CD4-positive, alpha-beta T cell (primary cell): ENCODE measurements around the gene PSMF1. TPM values are rescaled to one million over a fixed set of nuclear protein-coding genes. Genes with fewer than 3 reads are reported as not detected.

ENCODE experiments used
- ATAC-seq: fragments of 200-7000 bp; cut with Tn5 transposase; one replicate; pipeline ENCODE4 v1.10.0; 2022; ENCODE audit warnings: mild to moderate bottlenecking; ENCODE audit not compliant: poor library complexity
- CTCF ChIA-PET: fragments of 350-600 bp; sonication (Branson Sonifier 250); formaldehyde crosslinking; loops from one replicate; lab custom pipeline; 2021; ENCODE audit warnings: antibody characterized with exemption, inconsistent platforms; lab: Charles Lee
- POLR2A ChIA-PET: fragments of 350-600 bp; sonication (Branson Sonifier 250); formaldehyde crosslinking; loops from one replicate; lab custom pipeline; 2021; ENCODE audit warnings: antibody characterized with exemption, inconsistent platforms; lab: Charles Lee
- DNase-seq, 14 experiments: peaks; one replicate each; pipeline ENCODE4 v3.0.0-alpha.2; 2013 to 2020; ENCODE audit warnings: mixed read lengths in 2 of 14
- H3K27ac ChIP-seq, 2 donors: one replicate each; pipeline versions ENCODE4 v1.5.1 to v1.7.0; 2013; ENCODE audit warnings: low read length in 2 of 2, low read depth in 1 of 2, mild to moderate bottlenecking in 1 of 2
- H3K27me3 ChIP-seq, 2 experiments: 1 replicate in 1 of 2; 2 replicates in 1 of 2; pipeline versions ENCODE4 v1.6.1 to v1.7.0; 2013; ENCODE audit warnings: low read length in 2 of 2, control low read depth in 1 of 2, mild to moderate bottlenecking in 1 of 2, moderate library complexity in 1 of 2; ENCODE audit not compliant: insufficient read depth in 2 of 2, control insufficient read depth in 1 of 2
- H3K36me3 ChIP-seq: one replicate; pipeline ENCODE4 v1.6.1; 2013; ENCODE audit warnings: low read length, control low read depth; ENCODE audit not compliant: insufficient read depth
- H3K4me1 ChIP-seq: one replicate; pipeline ENCODE4 v1.6.1; 2013; ENCODE audit warnings: low read length, control low read depth; ENCODE audit not compliant: insufficient read depth
- H3K4me3 ChIP-seq: one replicate; pipeline ENCODE4 v1.5.1; 2013; ENCODE audit warnings: mild to moderate bottlenecking, low read length, moderate library complexity
- H3K9me3 ChIP-seq, 2 experiments: 1 replicate in 1 of 2; 2 replicates in 1 of 2; pipeline versions ENCODE4 v1.6.1 to v1.7.0; 2013; ENCODE audit warnings: low read length in 2 of 2, mild to moderate bottlenecking in 2 of 2, control low read depth in 1 of 2, moderate library complexity in 1 of 2; ENCODE audit not compliant: control insufficient read depth in 1 of 2, insufficient read depth in 1 of 2
- H3K27ac Mint-ChIP-seq: one replicate; pipeline ENCODE4 v1.8.0; 2020; ENCODE audit warnings: mixed read lengths
- H3K27me3 Mint-ChIP-seq: one replicate; pipeline ENCODE4 v1.8.0; 2021; ENCODE audit warnings: mixed read lengths
- H3K36me3 Mint-ChIP-seq: one replicate; pipeline ENCODE4 v1.8.0; 2021; ENCODE audit warnings: low read depth, mixed read lengths
- H3K4me1 Mint-ChIP-seq: one replicate; pipeline ENCODE4 v1.8.0; 2021; ENCODE audit warnings: low read depth, mixed read lengths
- H3K4me3 Mint-ChIP-seq: one replicate; pipeline ENCODE4 v1.8.0; 2020; ENCODE audit warnings: mild to moderate bottlenecking, mixed read lengths
- H3K9me3 Mint-ChIP-seq: one replicate; pipeline ENCODE4 v1.8.0; 2020; ENCODE audit warnings: mixed read lengths
- intact Hi-C, 2 experiments: fragments of 100-400 bp; cut with DNase I in 1 of 2; cut with micrococcal nuclease in 1 of 2; formaldehyde crosslinking; loops; one replicate each; pipeline versions ENCODE4 v1.15.1 to v1.9.0; 2023 to 2025; cut with DNase I, micrococcal nuclease
- total RNA-seq, 174 experiments: library from RNA in 2 of 174; stranded (reverse) in 2 of 174; gene quantifications; one replicate each; pipeline ENCODE4 v1.2.3 and lab custom pipeline; 2021 to 2026
- TF ChIP-seq, protein P1 (sequence below): fragments of 200-600 bp; IDR thresholded peaks from one replicate; pipeline ENCODE4 v1.8.0; 2022; ENCODE audit warnings: antibody characterized with exemption, mild to moderate bottlenecking

The PSMF1 gene
- total RNA-seq, 2 experiments from 2014 or later = 79.9 to 84.2 TPM

- CTCF ChIA-PET = no interaction called here
- Histone ChIP-seq H3K4me1 (no peaks in the 10 kb centered on the region), H3K9me3 (no peaks in the 10 kb centered on the region), H3K4me3 (no peak overlapping the region), H3K27me3 (no peaks in the 10 kb centered on the region), H3K27ac (no peak overlapping the region), H3K36me3 (peaks cover 24% of the 10 kb centered on the region)
- POLR2A ChIA-PET = no interaction called here
- peaks cover 45% of the 10 kb centered on the region for H3K36me3 Mint-ChIP-seq
- H3K27ac Mint-ChIP-seq = no peak overlapping the region
- no peak overlapping the region for H3K4me3 Mint-ChIP-seq
- intact Hi-C loops = no loop called here
- no peaks in the 10 kb centered on the region for H3K4me1 Mint-ChIP-seq
- ATAC-seq (no peak), DNase-seq (no peak)
- H3K9me3 Mint-ChIP-seq = no peaks in the 10 kb centered on the region
- TF ChIP-seq, protein P1, sequence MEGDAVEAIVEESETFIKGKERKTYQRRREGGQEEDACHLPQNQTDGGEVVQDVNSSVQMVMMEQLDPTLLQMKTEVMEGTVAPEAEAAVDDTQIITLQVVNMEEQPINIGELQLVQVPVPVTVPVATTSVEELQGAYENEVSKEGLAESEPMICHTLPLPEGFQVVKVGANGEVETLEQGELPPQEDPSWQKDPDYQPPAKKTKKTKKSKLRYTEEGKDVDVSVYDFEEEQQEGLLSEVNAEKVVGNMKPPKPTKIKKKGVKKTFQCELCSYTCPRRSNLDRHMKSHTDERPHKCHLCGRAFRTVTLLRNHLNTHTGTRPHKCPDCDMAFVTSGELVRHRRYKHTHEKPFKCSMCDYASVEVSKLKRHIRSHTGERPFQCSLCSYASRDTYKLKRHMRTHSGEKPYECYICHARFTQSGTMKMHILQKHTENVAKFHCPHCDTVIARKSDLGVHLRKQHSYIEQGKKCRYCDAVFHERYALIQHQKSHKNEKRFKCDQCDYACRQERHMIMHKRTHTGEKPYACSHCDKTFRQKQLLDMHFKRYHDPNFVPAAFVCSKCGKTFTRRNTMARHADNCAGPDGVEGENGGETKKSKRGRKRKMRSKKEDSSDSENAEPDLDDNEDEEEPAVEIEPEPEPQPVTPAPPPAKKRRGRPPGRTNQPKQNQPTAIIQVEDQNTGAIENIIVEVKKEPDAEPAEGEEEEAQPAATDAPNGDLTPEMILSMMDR = no peak
- peaks cover 11% of the 10 kb centered on the region for H3K27me3 Mint-ChIP-seq
Measured at GRCh38 chr20:1178103-1178502, 59.7 kb downstream of the PSMF1 start.

GRCh38 chr20:1178623-1179022 is 60.2 kb downstream of the PSMF1 start:
- H3K27me3 ChIP-seq = peaks cover 0 to 3% of the 10 kb centered on the region in 2 experiments
- ATAC-seq = no peak
- no peaks in the 10 kb centered on the region for H3K9me3 ChIP-seq
- CTCF ChIA-PET = no interaction called here
- H3K27ac Mint-ChIP-seq = no peak overlapping the region
- no peak overlapping the region for H3K27ac ChIP-seq
- peaks cover 16% of the 10 kb centered on the region for H3K27me3 Mint-ChIP-seq
- intact Hi-C loops = no loop called here
- no peak overlapping the region for H3K4me3 Mint-ChIP-seq
- H3K4me3 ChIP-seq = no peak overlapping the region
- POLR2A ChIA-PET = no interaction called here
- no peaks in the 10 kb centered on the region for H3K4me1 ChIP-seq
- no peaks in the 10 kb centered on the region for H3K9me3 Mint-ChIP-seq
- peaks cover 23% of the 10 kb centered on the region for H3K36me3 ChIP-seq
- no peak for DNase-seq
- peaks cover 40% of the 10 kb centered on the region for H3K36me3 Mint-ChIP-seq
- no peaks in the 10 kb centered on the region for H3K4me1 Mint-ChIP-seq
- TF ChIP-seq, protein P1 = no peak

GRCh38 chr20:1180949-1181348 is 62.5 kb downstream of the PSMF1 start:
- H3K27me3 ChIP-seq = peaks cover 13 to 14% of the 10 kb centered on the region in 2 experiments
- Mint-ChIP-seq H3K9me3 (no peaks in the 10 kb centered on the region), H3K36me3 (peaks cover 17% of the 10 kb centered on the region), H3K27ac (no peak overlapping the region), H3K4me1 (peaks cover 10% of the 10 kb centered on the region), H3K27me3 (peaks cover 28% of the 10 kb centered on the region), H3K4me3 (no peak overlapping the region)
- H3K27ac ChIP-seq = no peak overlapping the region
- intact Hi-C loops = no loop called here
- no peak for DNase-seq
- TF ChIP-seq, protein P1 = no peak
- ChIA-PET CTCF (no interaction called here), POLR2A (no interaction called here)
- H3K4me3 ChIP-seq = no peak overlapping the region
- peaks cover 7% of the 10 kb centered on the region for H3K4me1 ChIP-seq
- H3K9me3 ChIP-seq = no peaks in the 10 kb centered on the region
- ATAC-seq = no peak
- H3K36me3 ChIP-seq = peaks cover 14% of the 10 kb centered on the region
